ENCODE results near the gene RRBP1.

RRBP1 gene

GRCh38 chr20:17627101-17627955, 54.7 kb downstream of the RRBP1 start:
- in situ Hi-C loops (cut with MboI; ENCODE audit: low sequenced_read_pairs) = loop anchor here (10.0 kb wide), 1 partner anchor 113 kb away; no protein-coding TSS in a partner anchor

- in situ Hi-C loops (cut with MboI; ENCODE audit: low sequenced_read_pairs) = loop anchor here (10.0 kb wide), 1 partner anchor 112 kb away; no protein-coding TSS in a partner anchor
Measured at GRCh38 chr20:17626217-17627007, 55.6 kb downstream of the RRBP1 start.

- in situ Hi-C loops (cut with MboI; ENCODE audit: low sequenced_read_pairs) = loop anchor here (10.0 kb wide), 1 partner anchor 111 kb away; no protein-coding TSS in a partner anchor
Measured at GRCh38 chr20:17625246-17626051, 56.6 kb downstream of the RRBP1 start.

- in situ Hi-C loops (cut with MboI; ENCODE audit: low sequenced_read_pairs) = loop anchor here (10.0 kb wide), 1 partner anchor 110 kb away; no protein-coding TSS in a partner anchor
Measured at GRCh38 chr20:17624551-17625245, 57.3 kb downstream of the RRBP1 start.

- in situ Hi-C loops (cut with MboI; ENCODE audit: low sequenced_read_pairs) = loop anchor here (10.0 kb wide), 1 partner anchor 109 kb away; no protein-coding TSS in a partner anchor
Measured at GRCh38 chr20:17624070-17624469, 58.0 kb downstream of the RRBP1 start.

GRCh38 chr20:17622851-17623508, 59.1 kb downstream of the RRBP1 start:
- in situ Hi-C loops (cut with MboI; ENCODE audit: low sequenced_read_pairs) = loop anchor here (10.0 kb wide), 1 partner anchor 108 kb away; no protein-coding TSS in a partner anchor

GRCh38 chr20:17622086-17622850, 59.8 kb downstream of the RRBP1 start:
- in situ Hi-C loops (cut with MboI; ENCODE audit: low sequenced_read_pairs) = loop anchor here (10.0 kb wide), 1 partner anchor 107 kb away; no protein-coding TSS in a partner anchor

GRCh38 chr20:17621229-17621968, 60.6 kb downstream of the RRBP1 start:
- in situ Hi-C loops (cut with MboI; ENCODE audit: low sequenced_read_pairs) = loop anchor here (10.0 kb wide), 1 partner anchor 107 kb away; no protein-coding TSS in a partner anchor

- in situ Hi-C loops (cut with MboI; ENCODE audit: low sequenced_read_pairs) = loop anchor here (10.0 kb wide), 1 partner anchor 106 kb away; no protein-coding TSS in a partner anchor
Measured at GRCh38 chr20:17620371-17621228, 61.4 kb downstream of the RRBP1 start.

- in situ Hi-C loops (cut with MboI; ENCODE audit: low sequenced_read_pairs) = loop anchor here (10.0 kb wide), 1 partner anchor 105 kb away; no protein-coding TSS in a partner anchor
Measured at GRCh38 chr20:17619351-17620093, 62.5 kb downstream of the RRBP1 start.

GRCh38 chr20:17618673-17619013, 63.4 kb downstream of the RRBP1 start:
- in situ Hi-C loops (cut with MboI; ENCODE audit: low sequenced_read_pairs) = no loop called here

GRCh38 chr20:17617868-17618672, 64.0 kb downstream of the RRBP1 start:
- in situ Hi-C loops (cut with MboI; ENCODE audit: low sequenced_read_pairs) = no loop called here

GRCh38 chr20:17617212-17617867, 64.7 kb downstream of the RRBP1 start:
- in situ Hi-C loops (cut with MboI; ENCODE audit: low sequenced_read_pairs) = no loop called here

- in situ Hi-C loops (cut with MboI; ENCODE audit: low sequenced_read_pairs) = no loop called here
Measured at GRCh38 chr20:17616480-17617211, 65.4 kb downstream of the RRBP1 start.

All from HL-60/S4 treated with retinoic acid at 250 ng/mL for 4 days and 3 days (cell line).